Hematopoietic multipotent progenitor cell treated with erythropoietin and hydrocortisone succinate and interleukin-3 and kit ligand, for 17 days (in vitro differentiated cells): Measurements from ENCODE around the gene BIRC6.
"Not testable (repeated sequence)": the region's sequence is repeated elsewhere in the genome, so short reads cannot be mapped to it uniquely, and the experiment has no call there.

Experiments
- DNase-seq: peaks from one replicate; pipeline ENCODE4 v3.0.0-alpha.2; 2015; ENCODE audit warnings: low spot score

BIRC6 gene

DNA sequence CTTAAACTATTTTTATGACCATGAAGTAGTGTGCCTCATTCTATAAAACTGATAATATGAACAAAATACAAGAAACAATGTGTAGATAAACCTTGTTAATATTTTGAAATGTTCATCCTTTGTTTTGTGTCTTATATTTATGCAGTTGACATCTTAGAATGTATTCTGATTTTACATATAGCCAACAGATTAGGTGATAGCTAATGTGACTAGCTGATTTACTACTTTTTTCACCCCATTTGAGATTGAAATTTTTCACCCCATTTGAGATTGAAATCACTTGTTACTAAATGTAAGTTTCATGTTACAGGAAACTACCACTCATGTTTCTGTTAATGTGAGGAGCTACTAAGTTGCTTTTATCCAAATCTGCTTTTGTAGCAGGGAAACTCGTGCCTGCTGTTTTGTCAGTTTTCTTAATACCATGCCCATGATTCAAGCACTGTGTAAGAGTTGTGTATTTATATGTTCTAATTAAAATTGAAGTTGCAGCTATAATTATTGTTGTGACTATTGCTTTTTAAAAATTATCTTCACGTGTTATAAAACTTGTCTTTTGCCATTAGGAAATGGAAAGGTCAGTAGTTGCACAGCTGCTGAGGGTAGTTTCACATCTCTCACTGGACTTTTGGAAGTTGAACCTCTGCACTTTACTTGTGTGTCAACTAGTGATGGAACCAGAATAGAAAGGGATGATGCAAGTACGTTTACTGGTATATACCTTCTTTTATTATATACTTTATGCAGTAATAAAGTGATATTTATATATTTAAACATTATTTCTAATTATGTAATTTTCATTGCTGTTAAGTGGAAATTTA is 96.6 kb downstream of the BIRC6 start:
- no peak for DNase-seq

DNA sequence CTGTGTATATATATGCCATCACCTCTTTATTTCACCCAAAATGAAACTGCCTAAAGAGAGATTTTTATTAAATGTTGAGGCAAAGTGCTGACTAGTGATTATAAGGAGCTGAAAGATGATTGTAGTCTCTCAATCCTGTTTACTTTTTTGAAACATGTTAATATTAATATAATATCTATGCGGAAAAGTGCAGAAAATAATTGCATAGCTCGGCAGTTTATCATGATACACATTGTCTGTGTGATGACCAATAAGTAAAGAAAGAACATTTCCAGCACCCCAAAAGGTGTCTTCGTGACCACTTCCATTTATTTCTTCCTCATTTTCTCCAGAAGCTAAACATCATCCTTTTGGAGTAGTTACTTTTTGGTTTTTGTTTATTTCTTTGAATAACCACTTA is 99.0 kb downstream of the BIRC6 start:
- DNase-seq = no peak

DNA sequence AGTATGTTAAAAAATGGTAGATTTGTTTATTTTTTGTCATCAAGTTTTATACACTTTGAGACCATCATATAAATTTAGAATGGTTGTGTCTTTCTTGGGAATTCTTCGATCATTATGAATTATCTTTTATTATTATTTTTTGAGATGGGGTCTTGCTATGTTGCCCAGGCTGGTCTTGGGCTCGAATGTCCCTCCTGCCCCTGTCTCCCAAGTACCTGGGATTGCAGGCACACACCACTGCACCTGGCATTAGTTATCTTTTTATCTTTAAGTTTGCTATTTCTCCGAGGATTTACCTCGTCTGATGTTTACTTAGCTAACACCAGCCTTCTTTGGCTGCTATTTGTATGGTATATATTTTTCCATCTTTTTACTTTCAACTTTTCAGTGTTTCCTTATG is 100.0 kb downstream of the BIRC6 start:
- DNase-seq = no peak

DNA sequence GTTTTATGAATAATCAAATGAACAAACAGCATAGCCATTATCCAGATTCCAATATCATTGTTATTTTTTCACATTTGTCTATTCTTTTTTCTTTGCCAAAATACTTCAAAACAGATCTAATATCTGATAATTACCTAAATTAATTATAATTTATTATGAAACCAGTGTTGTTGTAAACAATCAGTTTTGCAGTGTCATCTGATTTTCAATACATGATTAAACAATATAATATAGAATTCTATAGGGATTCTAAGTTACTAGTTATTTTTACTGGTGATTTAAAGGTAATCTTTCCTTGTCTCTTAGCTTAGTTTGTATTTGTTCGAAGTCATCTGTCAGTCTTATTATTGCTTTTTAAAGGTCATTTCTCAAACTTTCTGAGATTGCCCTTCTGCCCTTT is 101.0 kb downstream of the BIRC6 start:
- no peak for DNase-seq

DNA sequence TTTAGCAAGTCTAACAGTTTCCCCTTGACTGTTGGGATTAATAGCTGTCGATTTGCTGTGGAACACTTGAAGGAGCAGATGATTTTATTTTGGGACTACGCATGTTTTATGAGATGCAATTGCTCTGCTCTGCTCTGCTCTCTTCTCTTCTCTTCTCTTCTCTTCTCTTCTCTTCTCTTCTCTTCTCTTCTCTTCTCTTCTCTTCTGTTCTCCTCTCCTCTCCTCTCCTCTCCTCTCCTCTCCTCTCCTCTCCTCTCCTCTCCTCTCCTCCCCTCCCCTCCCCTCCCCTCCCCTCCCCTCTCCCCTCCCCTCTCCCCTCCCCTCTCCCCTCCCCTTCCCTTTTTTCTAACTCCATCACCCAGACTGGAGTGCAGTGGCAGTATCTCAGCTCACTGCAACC is 104.0 kb downstream of the BIRC6 start:
- DNase-seq = not testable (repeated sequence)

DNA sequence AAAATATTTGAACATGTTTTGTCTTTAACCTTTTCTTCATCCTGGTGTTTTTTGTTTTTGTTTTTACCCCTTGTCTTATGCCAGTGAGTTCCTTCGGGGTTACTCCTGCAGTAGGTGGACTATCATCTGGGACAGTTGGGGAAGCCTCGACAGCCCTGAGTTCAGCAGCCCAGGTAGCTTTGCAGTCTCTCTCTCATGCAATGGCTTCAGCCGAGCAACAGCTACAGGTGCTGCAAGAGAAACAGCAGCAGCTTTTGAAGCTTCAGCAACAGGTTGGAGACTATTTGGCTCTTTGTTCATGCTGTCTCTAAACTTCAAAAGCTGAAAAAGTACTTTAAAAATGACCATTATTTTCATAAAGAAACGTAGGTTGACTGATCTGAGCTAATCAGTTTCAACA is 106.3 kb downstream of the BIRC6 start:
- no peak for DNase-seq

DNA sequence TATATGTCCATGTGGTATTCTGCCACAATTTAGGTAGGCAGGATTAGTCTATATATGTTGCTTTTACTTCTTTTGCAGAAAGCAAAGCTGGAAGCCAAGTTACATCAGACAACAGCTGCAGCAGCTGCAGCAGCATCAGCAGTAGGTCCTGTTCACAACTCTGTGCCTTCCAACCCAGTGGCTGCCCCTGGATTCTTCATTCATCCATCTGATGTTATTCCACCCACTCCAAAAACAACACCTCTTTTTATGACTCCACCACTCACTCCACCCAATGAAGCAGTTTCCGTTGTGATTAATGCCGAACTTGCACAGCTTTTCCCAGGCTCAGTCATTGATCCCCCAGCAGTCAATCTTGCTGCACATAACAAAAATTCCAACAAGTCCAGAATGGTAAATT is 107.6 kb downstream of the BIRC6 start:
- DNase-seq = no peak

DNA sequence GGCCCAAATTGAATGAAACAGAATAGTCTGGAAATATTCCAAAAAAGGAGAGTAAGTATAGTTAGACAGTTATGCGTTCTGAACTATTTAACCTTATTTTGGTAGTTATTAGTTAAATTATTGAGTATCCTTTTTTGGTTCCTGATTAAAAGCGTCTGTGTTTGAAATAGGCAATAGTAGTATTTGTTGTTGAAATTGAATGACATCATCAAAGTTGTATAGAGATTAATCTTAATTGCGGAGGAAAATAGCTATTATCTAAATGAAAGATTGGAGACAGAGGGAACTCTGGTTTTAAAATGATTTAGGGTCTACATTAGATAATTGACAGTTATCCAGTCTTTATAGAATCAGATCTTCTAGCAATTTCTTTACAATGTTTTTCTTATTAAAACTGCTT is 115.8 kb downstream of the BIRC6 start:
- no peak for DNase-seq

DNA sequence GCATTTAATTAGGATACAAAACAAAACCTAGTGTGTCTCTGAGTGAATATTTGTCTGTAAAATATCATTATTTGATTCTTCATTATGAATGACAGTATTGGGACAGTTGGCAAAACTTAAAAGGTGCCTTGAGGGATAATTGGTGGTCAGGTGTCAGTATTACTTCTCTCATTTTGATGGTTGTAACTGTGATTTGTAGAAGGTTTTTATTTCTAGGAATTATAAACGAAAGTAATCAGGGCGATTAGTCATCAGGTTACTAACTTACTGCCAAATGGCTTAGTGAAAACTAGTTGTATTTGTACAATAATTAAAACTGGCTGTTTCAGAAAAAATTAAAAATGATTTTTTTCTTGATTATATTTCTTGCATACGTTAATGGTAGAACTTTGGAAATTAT is 117.6 kb downstream of the BIRC6 start:
- DNase-seq = no peak

DNA sequence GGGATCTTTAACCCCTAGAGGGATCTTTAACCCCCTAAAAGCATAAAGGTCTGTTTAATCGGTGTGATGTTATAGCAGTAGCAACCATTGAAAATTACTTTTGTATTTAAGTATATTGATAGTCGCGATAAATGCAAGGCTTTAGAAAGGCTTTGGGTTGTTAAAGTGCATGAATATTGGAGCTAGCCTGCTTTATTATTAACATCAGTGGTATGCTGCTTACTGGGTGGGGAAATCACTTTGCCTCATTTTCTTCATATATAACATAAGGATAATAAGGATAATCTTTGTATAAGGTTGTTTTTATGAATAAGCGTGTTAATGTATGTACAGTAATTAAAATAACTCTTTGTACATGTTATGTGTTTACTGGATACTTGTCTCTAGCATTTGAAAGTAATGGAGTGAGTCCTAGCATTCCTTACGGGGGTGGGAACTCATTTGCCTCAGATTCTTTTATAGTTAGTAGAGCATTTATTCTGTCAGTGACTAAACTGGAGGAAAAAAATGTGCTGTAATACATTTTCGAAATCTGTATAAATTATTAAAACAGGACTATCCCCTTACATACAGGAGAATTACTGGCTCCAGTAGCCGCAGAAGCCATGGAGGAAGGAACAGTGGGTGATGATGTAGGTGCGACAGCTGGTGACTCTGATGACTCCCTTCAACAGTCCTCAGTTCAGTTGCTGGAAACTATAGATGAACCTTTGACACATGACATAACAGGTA is 122.2 kb downstream of the BIRC6 start:
- no peak for DNase-seq

DNA sequence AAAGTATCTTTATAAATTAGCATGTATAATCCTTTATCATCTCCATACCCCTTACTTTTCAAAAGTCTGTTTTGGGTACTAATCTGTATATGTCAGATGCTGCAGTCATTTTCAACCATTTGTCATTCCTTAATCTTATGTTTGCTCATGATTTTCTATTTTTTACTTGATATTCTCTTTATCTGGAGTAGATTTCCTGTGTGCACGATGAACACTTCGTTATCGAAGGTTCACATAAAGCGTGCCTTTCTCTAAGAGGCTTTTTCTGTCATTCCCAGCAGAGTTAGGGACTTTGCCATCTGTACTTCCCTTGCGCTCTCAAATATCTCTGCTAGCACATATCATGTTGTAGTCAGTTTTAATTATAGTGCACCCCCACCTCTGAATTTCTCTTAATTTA is 123.2 kb downstream of the BIRC6 start:
- DNase-seq = no peak

DNA sequence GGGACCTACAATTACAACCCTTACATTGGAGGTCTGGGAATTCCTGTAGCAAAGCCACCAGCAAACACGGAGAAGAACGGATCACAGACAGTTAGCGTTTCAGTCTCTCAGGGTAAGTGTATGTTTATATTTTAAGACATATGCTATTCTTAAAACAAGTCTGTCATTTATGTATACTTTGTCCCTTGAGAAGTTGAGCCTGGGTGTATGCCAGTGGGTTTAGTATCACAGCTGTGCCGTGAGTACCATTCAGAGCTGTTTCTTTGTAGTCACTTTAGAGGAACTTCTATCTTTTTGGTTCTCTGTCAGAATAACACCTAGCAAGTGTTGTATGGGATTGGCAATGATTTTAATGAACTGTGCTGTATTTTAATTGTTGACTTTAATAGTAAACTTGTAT is 125.6 kb downstream of the BIRC6 start:
- DNase-seq = no peak

DNA sequence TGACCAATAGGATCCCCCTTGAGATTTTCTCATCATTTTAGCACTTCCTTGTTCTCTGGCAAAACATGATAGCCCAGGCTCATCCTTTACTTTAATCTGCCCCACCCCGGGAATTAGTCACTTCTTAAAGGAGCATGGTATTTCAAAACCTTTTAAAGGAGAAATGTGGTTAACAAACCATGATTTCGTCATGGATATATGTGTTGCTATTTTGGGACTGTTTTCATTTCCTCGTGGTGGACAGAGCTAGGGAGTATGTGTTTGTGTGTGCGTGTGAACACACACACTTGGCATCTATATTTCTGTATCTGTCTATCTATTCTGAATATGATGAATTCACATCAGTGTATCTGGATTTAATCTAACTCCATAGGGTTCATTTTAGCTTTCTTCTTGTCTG is 128.1 kb downstream of the BIRC6 start:
- no peak for DNase-seq

DNA sequence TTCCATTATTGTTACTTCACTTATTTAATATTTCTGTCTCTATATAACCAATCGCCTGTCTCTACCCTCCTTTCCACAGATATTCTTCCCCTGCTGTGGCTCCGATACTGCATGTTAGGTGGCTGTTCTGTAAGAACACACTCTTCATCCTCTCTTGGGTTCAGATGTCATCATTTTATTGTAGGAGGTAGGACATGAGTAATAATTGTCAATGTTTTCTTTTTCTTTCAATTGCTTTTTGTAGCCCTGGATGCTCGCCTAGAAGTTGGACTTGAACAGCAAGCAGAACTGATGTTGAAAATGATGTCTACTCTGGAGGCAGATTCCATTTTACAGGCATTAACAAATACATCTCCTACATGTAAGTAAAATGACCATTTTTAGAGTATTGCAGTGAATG is 128.6 kb downstream of the BIRC6 start:
- DNase-seq = no peak

DNA sequence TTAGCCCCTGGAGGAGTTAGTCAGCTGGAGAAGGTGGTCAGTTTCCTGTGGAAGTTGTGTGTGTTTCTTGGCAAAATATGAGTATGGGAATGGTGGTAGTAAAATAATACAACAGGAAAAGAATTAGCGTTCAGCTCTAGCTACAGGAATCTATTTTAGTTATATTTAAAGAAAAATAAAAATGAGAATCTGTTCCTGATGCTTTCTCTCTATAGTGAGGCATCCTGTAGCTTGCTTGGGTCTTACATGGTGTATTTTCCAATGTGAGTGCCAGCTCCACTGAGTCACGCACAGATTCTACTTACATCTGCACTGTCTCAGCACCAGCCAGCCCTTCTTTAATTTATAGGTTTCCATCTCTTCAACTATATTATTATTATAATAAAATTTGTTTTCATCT is 132.2 kb downstream of the BIRC6 start:
- no peak for DNase-seq

DNA sequence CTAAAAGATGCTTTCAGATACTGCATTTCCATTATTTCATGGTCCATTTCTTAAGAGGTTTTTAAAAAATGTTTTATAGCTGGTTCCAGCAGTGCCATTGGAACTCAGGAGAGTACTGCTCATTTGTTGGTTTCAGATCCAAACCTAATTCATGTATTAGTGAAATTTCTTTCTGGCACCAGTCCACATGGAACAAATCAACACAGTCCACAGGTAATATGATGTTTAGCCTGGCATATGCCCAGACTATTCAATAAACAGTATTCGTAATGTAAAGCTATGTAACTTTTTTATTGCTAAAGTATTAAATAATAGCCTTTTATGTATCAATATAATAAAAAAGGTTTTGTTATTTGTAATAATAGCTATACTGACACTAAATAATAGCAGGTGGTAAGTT is 134.5 kb downstream of the BIRC6 start:
- no peak for DNase-seq

DNA sequence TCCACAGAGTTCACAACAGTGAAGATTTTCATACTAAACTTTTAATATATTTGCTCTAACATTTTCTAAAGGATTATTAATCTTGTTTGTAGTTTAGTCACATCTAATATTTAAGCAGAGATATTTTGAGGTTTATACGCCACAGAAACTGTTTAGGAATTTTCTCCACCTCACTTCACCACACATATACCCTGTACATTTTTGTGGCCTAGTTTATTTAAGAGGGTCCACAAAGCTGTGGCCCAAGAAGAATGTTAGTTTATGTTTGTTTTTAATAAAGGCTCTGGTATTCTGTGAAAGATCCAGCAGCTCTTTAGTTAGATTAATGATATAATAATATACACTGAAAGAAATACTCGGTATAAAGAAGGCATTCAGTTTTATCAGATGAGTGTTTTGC is 138.3 kb downstream of the BIRC6 start:
- no peak for DNase-seq

DNA sequence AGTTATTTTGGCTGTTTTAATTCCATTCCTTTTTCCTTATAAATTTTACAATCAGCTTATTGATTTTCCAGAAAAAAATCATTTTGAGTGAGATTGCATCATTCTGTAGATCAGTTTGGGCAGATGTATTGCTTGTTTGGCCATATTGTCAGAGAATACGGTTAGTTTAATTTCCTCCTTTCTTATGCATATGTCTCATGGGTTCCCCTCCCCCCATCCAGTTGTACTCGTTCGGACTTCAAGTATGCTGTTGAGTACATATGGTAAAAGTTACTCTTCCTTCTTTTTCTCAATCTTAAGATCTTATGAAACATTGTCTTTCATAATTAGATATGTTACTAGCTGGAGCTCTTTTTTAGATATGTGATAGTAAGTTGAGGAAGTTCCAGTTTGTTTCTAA is 139.8 kb downstream of the BIRC6 start:
- no peak for DNase-seq

DNA sequence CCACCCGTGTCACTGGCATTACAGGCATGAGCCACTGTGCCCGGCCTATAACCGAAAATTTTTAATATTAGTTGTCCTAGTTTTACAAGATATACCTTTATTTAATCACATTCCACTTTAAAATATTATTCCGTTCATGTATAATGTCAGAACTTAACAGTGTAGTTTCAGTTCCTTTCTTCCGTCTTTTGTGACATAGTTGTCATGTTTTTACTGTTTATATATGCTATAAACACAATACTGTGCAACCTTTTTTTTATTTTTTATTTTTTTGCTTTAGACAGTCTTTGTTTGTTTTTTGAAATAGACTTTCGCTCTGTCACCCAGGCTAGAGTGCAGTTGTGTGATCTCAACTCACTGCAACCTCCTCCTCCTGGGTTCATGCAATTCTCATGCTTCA is 141.5 kb downstream of the BIRC6 start:
- no peak for DNase-seq

DNA sequence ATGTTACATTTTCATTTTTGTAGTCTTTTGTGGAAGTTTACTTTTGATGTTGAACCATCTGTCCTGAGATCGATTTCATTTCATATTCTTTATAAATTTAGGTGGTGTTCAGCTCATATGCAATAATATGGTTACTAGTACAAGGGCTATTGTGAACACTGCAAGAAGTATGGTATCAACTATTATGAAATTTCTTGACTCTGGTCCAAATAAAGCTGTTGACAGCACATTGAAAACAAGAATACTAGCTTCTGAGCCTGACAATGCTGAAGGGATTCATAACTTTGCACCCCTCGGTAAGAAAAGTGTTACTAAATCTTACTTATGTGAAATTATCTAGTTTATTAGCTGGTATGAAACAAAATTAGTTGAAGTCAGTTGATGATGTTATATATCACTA is 146.1 kb downstream of the BIRC6 start:
- no peak for DNase-seq

DNA sequence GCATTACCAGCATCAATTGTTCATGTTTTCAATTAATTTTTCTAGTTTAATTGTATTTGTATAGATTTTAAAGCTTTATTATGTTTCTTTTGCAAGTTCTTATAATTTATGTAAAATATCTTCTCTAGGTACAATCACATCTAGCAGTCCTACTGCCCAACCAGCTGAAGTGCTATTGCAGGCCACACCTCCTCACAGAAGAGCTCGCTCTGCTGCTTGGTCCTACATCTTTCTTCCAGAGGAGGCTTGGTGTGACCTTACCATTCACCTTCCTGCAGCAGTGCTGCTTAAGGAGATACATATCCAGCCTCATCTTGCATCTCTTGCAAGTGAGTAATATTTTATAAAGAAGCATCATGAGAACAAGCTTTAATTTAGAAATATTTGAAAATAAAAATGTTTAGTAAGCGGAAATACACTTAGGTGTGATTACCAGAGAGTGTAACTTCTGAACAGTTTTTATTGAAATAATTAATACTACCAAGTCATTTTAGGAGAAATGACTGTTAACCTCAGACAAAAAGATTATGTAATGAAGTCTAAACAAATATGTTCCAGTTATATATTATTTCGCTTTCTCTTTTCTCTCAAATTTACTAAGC is 148.2 kb downstream of the BIRC6 start:
- no peak for DNase-seq

DNA sequence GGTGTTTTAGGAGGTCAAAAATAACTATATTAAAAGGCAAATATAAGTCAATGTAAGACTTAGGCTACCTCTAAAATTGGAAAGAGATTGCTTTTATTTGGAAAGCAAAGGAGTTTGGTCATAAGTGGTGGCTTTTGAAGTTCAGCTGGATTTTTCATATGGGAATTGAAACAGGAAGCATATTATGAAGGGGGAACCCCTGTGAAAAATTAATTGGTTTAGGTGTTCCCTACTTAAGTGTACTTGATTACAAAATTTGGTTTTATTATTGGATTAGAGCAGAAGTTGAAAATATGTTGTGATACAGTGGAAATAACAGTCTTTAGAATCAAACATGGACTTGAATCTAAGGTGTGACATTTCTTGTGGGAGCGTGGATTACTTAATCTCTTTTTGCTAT is 149.6 kb downstream of the BIRC6 start:
- no peak for DNase-seq

DNA sequence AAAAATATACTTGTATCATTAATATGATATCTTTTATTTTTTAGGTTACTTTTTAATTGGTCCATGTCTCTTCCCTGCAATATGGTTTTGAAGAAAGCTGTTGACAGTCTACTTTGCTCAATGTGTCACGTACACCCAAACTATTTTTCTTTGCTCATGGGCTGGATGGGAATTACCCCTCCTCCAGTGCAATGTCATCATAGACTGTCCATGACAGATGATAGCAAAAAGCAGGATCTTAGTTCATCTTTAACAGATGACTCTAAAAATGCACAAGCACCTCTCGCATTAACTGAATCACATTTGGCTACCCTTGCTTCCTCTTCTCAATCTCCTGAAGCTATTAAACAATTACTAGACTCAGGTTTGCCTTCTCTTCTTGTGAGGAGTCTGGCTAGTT is 158.1 kb downstream of the BIRC6 start:
- DNase-seq = no peak
